Lung (tissue), 4 donors: Measurements from ENCODE around the gene PCNT. TPM values are rescaled to one million over a fixed set of nuclear protein-coding genes. Genes with fewer than 3 reads are reported as not detected.

Experiments used
- polyA plus RNA-seq, 2 donors: library from polyadenylated mRNA; stranded (reverse); fragments of 200-250 nt; gene quantifications; one replicate each; pipeline ENCODE4 v1.2.1, GENCODE V29; 2013
- total RNA-seq, 2 donors: library from RNA; depleted of rRNA in 1 of 2; stranded (reverse); fragments of >200 nt in 1 of 2; gene quantifications; one replicate each; pipeline ENCODE4 v1.2.1, GENCODE V29; 2014 to 2021
- donor health status: Bipolar disorder and iron deficiency.
- donor health status: healthy.
- donor health status: DM: yes; HTN: yes; CAD: no.

Gene PCNT
- total and polyA plus RNA-seq, 4 donors, result 9.8 to 37.2 (median 18.5) TPM

Other genes starting within 250 kb of the PCNT start
- 100 to 1,000 TPM; 350 to 466 TPM for gene COL6A2, start 226.0 kb upstream of the PCNT start, total RNA-seq
- gene COL6A2, start 226.0 kb upstream of the PCNT start, polyA plus RNA-seq, result 100 to 1,000 TPM; 192 to 234 TPM
- gene FTCD, start 168.6 kb upstream of the PCNT start, total RNA-seq, result under 1 TPM; 0.26 to 0.43 TPM
- gene FTCD, start 168.6 kb upstream of the PCNT start, polyA plus RNA-seq, result under 1 TPM; 0.03 to 0.14 TPM
- 10 to 100 TPM; 10.6 to 15.6 TPM for gene SPATC1L, start 139.7 kb upstream of the PCNT start, total RNA-seq
- 10 to 100 TPM in 1 of 2 donors, 1 to 10 TPM in 1; 6.6 to 11.3 TPM for gene SPATC1L, start 139.7 kb upstream of the PCNT start, polyA plus RNA-seq
- 100 to 1,000 TPM; 110 to 152 TPM for gene LSS, start 95.4 kb upstream of the PCNT start, total RNA-seq
- 10 to 100 TPM; 54.6 to 88.0 TPM for gene LSS, start 95.4 kb upstream of the PCNT start, polyA plus RNA-seq
- gene MCM3AP, start 38.5 kb upstream of the PCNT start, total RNA-seq, result 100 to 1,000 TPM; 114 TPM
- 10 to 100 TPM; 40.7 to 43.8 TPM for gene MCM3AP, start 38.5 kb upstream of the PCNT start, polyA plus RNA-seq
- 10 to 100 TPM; 12.7 to 17.4 TPM for gene YBEY, start 37.8 kb upstream of the PCNT start, total RNA-seq
- 10 to 100 TPM in 1 of 2 donors, 1 to 10 TPM in 1; 7.6 to 32.1 TPM for gene YBEY, start 37.8 kb upstream of the PCNT start, polyA plus RNA-seq
- gene C21orf58, start 286 bp upstream of the PCNT start, total RNA-seq, result 10 to 100 TPM; 12.4 to 20.8 TPM
- 1 to 10 TPM; 4.8 to 5.4 TPM for gene C21orf58, start 286 bp upstream of the PCNT start, polyA plus RNA-seq
- 10 to 100 TPM; 32.6 to 71.4 TPM for gene DIP2A, start 134.7 kb downstream of the PCNT start, total RNA-seq
- 10 to 100 TPM; 15.5 to 24.8 TPM for gene DIP2A, start 134.7 kb downstream of the PCNT start, polyA plus RNA-seq